H1 (cell line): ENCODE results near the gene LMNTD2. TPM values are rescaled to one million over a fixed set of nuclear protein-coding genes. Genes with fewer than 3 reads are reported as not detected.
A peak's percentile ranks its signal among the peaks of the same experiment; 100 is the strongest.

Source experiments
- ASH2L ChIP-seq: fragments of 200-600, 300-600 bp; sonication (generic); IDR thresholded peaks from one replicate; pipeline ENCODE4 v1.7.1; 2017; ENCODE audit warnings: low read length
- ATF2 ChIP-seq: IDR thresholded peaks from 2 replicates; pipeline ENCODE4 v1.6.1; 2012; ENCODE audit warnings: low read length, inconsistent platforms
- BCL11A ChIP-seq, 2 experiments: IDR thresholded peaks; one replicate each; pipeline ENCODE4 v1.6.1; 2011; ENCODE audit warnings: low read depth in 2 of 2, low read length in 2 of 2, mild to moderate bottlenecking in 2 of 2
- CHD2 ChIP-seq: IDR thresholded peaks from 2 replicates; pipeline ENCODE4 v1.6.1; 2012; ENCODE audit warnings: low read length, improper control_type of control experiment
- CTCF ChIP-seq, 3 experiments: IDR thresholded peaks; 1 replicate in 2 of 3; 2 replicates in 1 of 3; pipeline versions ENCODE4 v1.5.1 to v1.6.1; 2011; ENCODE audit warnings: low read length in 3 of 3, mild to moderate bottlenecking in 3 of 3, inconsistent platforms in 2 of 3, low read depth in 1 of 3, moderate library complexity in 1 of 3; ENCODE audit not compliant: insufficient read depth in 1 of 3; ENCODE audit errors: control extremely low read depth in 1 of 3
- JUN ChIP-seq: IDR thresholded peaks from 2 replicates; pipeline ENCODE4 v1.6.1; 2011; ENCODE audit warnings: low read depth, mild to moderate bottlenecking, improper control_type of control experiment, low read length
- JUND ChIP-seq: IDR thresholded peaks from 2 replicates; pipeline ENCODE4 v1.6.1; 2011; ENCODE audit warnings: mild to moderate bottlenecking, improper control_type of control experiment, low read length
- KDM1A ChIP-seq: fragments of 200-600, 300-600 bp; sonication (generic); IDR thresholded peaks from 2 replicates; pipeline ENCODE4 v1.7.1; 2016; ENCODE audit warnings: mild to moderate bottlenecking, low read length, borderline replicate concordance
- MAFK ChIP-seq: IDR thresholded peaks from 2 replicates; pipeline ENCODE4 v1.6.1; 2012; ENCODE audit warnings: low read depth, mild to moderate bottlenecking, improper control_type of control experiment, low read length
- NANOG ChIP-seq: IDR thresholded peaks from 2 replicates; pipeline ENCODE4 v1.6.1; 2011; ENCODE audit warnings: low read length, low read depth, mild to moderate bottlenecking, inconsistent platforms; ENCODE audit not compliant: insufficient read depth, poor library complexity, severe bottlenecking
- RBBP5 ChIP-seq: IDR thresholded peaks from 2 replicates; pipeline ENCODE4 v1.7.1; 2012; ENCODE audit warnings: low read depth, mild to moderate bottlenecking, inconsistent platforms, low read length, moderate library complexity, borderline replicate concordance
- RFX5 ChIP-seq: IDR thresholded peaks from 2 replicates; pipeline ENCODE4 v1.6.1; 2011; ENCODE audit warnings: low read depth, low read length, improper control_type of control experiment, borderline replicate concordance
- RXRA ChIP-seq: IDR thresholded peaks from 2 replicates; pipeline ENCODE4 v1.6.1; 2011; ENCODE audit warnings: low read depth, mild to moderate bottlenecking, low read length, moderate library complexity; ENCODE audit not compliant: insufficient read depth
- SAP30 ChIP-seq: fragments of 300-600 bp; sonication (generic); IDR thresholded peaks from 2 replicates; pipeline ENCODE4 v1.7.1; 2012; ENCODE audit warnings: low read length, moderate library complexity, mild to moderate bottlenecking, inconsistent platforms; ENCODE audit not compliant: insufficient read depth, insufficient replicate concordance
- SIX5 ChIP-seq: IDR thresholded peaks from 2 replicates; pipeline ENCODE4 v1.6.1; 2011; ENCODE audit warnings: mild to moderate bottlenecking, low read depth, low read length
- SP1 ChIP-seq: IDR thresholded peaks from 2 replicates; pipeline ENCODE4 v1.6.1; 2011; ENCODE audit warnings: low read depth, low read length
- TEAD4 ChIP-seq: IDR thresholded peaks from 2 replicates; pipeline ENCODE4 v1.6.1; 2012; ENCODE audit warnings: low read depth, low read length, inconsistent platforms, mixed read lengths
- ZNF274 ChIP-seq: IDR thresholded peaks from 2 replicates; pipeline ENCODE4 v1.7.0; 2012; ENCODE audit warnings: low read length, borderline replicate concordance; ENCODE audit errors: extremely low read depth
- polyA plus RNA-seq, 7 experiments: library from polyadenylated mRNA; depleted of rRNA in 3 of 7; stranded (reverse) in 5 of 7; unstranded in 2 of 7; fragments of >200 nt in 5 of 7; fragments of 200-250 nt in 2 of 7; gene quantifications; 1 replicate in 5 of 7; 2 replicates in 1 of 7; 4 replicates in 1 of 7; pipeline versions ENCODE4 v1.2.1 to v1.2.3, GENCODE V29; 2011 to 2013; ENCODE audit warnings: missing spikeins in 2 of 7, mixed read lengths in 2 of 7
- total RNA-seq: library from RNA; stranded (reverse); fragmentation: NEBNext Ultra II Directional; extraction: Animal tissue kit (Norgen Biotek cat#: 25700); gene quantifications from 2 replicates; pipeline ENCODE4 v1.2.1, GENCODE V29; 2021
- TF ChIP-seq, protein P1 (sequence below): IDR thresholded peaks from 2 replicates; pipeline ENCODE4 v1.6.1; 2011; ENCODE audit warnings: low read depth, mild to moderate bottlenecking, low read length; ENCODE audit not compliant: insufficient read depth

Gene LMNTD2
- total and polyA plus RNA-seq, 2 of the 8 experiments (the other 6 are each of a cell fraction or from before 2014, with no cell fraction given): 1.6 to 3.1 TPM

GRCh38 chr11:536841-537621 lies 23.5 kb downstream of the LMNTD2 start, which contains the start of gene LRRC56 (continued):
- no peak for TF ChIP-seq BCL11A (IDR thresholded peaks at IDR 0.05; ENCODE audit: low read depth in 2 of 2, low read length in 2 of 2)
- TF ChIP-seq ZNF274: no peak
- TF ChIP-seq TEAD4: no peak
- TF ChIP-seq, protein P1, sequence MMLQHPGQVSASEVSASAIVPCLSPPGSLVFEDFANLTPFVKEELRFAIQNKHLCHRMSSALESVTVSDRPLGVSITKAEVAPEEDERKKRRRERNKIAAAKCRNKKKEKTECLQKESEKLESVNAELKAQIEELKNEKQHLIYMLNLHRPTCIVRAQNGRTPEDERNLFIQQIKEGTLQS: no peak
- TF ChIP-seq NANOG: no peak
- no peak for TF ChIP-seq RXRA
- TF ChIP-seq RBBP5: no peak; the same call in 1 of the 2 replicates
- no peak for TF ChIP-seq SAP30
- TF ChIP-seq ASH2L: peak; percentile 70
- TF ChIP-seq JUND: no peak
- no peak for TF ChIP-seq SP1
- no peak for TF ChIP-seq RFX5
- TF ChIP-seq CTCF (IDR thresholded peaks at IDR 0.05; ENCODE audit: control extremely low read depth in 1 of 3, insufficient read depth in 1 of 3, low read depth in 1 of 3, low read length in 3 of 3): no peak
- TF ChIP-seq ATF2: no peak
- no peak for TF ChIP-seq CHD2
- TF ChIP-seq SIX5: no peak
- no peak for TF ChIP-seq JUN
- TF ChIP-seq MAFK: no peak
- TF ChIP-seq KDM1A: no peak; the same call in 1 of the 2 replicates
